Natural killer cell treated with Interleukin-12 subunit alpha and Interleukin-12 subunit beta and Interleukin-15 and Interleukin-18, amount 100 ng/mL, for 72 hours (primary cell): Measurements from ENCODE around the gene SH2B3. TPM values are rescaled to one million over a fixed set of nuclear protein-coding genes. Genes with fewer than 3 reads are reported as not detected.
A peak's percentile ranks its signal among the peaks of the same experiment; 100 is the strongest.

ENCODE experiments used
- ATAC-seq, 2 donors: fragments of 150-1000 bp; cut with Tn5 transposase in 1 of 2; sonication (Bioruptor Pico), chemical (Tn5 transposase) in 1 of 2; 2 replicates each; pipeline ENCODE4 v1.10.0; 2021
- DNase-seq: peaks from one replicate; pipeline ENCODE4 v3.0.0; 2022; ENCODE audit warnings: low spot score
- H3K27ac Mint-ChIP-seq, 2 donors: 1 replicate in 1 of 2; 2 replicates in 1 of 2; pipeline ENCODE4 v1.8.0; 2022; ENCODE audit warnings: mixed read lengths in 2 of 2, mild to moderate bottlenecking in 1 of 2, moderate library complexity in 1 of 2
- H3K27me3 Mint-ChIP-seq, 2 donors: 1 replicate in 1 of 2; 2 replicates in 1 of 2; pipeline ENCODE4 v1.8.0; 2022; ENCODE audit warnings: mixed read lengths in 2 of 2
- H3K36me3 Mint-ChIP-seq: one replicate; pipeline ENCODE4 v1.8.0; 2022; ENCODE audit warnings: mixed read lengths
- H3K4me1 Mint-ChIP-seq, 2 donors: 1 replicate in 1 of 2; 2 replicates in 1 of 2; pipeline ENCODE4 v1.8.0; 2022; ENCODE audit warnings: low read depth in 2 of 2, mixed read lengths in 2 of 2, mild to moderate bottlenecking in 1 of 2
- H3K4me3 Mint-ChIP-seq: one replicate; pipeline ENCODE4 v1.8.0; 2022; ENCODE audit warnings: mixed read lengths
- H3K9me3 Mint-ChIP-seq: 2 replicates; pipeline ENCODE4 v1.8.0; 2022; ENCODE audit warnings: mixed read lengths
- total RNA-seq, 2 donors: library from RNA; stranded (reverse); gene quantifications; one replicate each; pipeline ENCODE4 v1.2.3, GENCODE V29; 2022

The SH2B3 gene
- total RNA-seq, 2 donors from 2014 or later: 10.0 to 12.2 TPM

- Mint-ChIP-seq H3K4me1 (peaks cover 83 to 90% of the 10 kb centered on the region in 2 donors), H3K36me3 (no peaks in the 10 kb centered on the region), H3K27me3 (peaks cover 0 to 2% of the 10 kb centered on the region in 2 donors), H3K4me3 (peak overlapping the region; percentile 79), H3K9me3 (no peaks in the 10 kb centered on the region), H3K27ac (peak overlapping the region; percentile 57 to 80)
- DNase-seq (no peak), ATAC-seq (no peak)
Measured at GRCh38 chr12:111434049-111434448, 28.3 kb downstream of the SH2B3 start.

DNA sequence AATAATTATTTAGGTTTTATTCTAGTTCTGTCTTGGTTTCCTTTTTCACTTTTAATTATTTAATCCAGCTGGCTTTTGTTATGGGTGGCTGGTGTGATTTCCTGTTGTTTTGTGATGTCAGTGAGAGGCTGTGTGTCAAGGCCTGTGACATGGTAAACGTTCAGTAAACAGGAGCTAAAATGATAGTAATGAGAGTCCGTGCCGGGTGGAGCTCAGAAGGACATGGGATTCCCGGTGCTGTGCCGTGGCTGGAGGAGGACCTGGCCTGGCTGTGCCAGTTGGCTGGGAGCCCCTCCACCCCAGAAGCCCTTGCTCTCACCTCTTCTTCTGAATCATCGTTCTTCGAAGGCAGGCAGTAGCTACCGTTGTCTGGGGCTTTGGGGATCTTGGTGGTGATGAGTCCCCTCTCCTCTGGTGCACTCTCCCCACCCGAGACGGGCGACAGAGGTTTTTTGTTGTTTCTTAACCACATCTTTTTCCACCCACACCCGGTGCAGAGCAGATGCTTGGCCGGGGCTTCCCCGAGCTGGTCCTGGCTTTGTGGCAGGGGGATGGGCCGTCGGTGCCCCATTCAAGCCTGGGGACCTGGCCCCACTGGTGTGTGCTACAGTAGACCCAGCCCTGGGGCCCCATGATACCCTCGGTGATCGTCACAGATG lies 29.1 kb downstream of the SH2B3 start:
- Mint-ChIP-seq H3K36me3 (no peaks in the 10 kb centered on the region), H3K9me3 (no peaks in the 10 kb centered on the region), H3K27ac (peak overlapping the region; percentile 57 to 80), H3K27me3 (peaks cover 0 to 2% of the 10 kb centered on the region in 2 donors), H3K4me3 (peak overlapping the region; percentile 79), H3K4me1 (peaks cover 81 to 90% of the 10 kb centered on the region in 2 donors)
- ATAC-seq (peak; percentile 78), DNase-seq (peak; percentile 78)

DNA sequence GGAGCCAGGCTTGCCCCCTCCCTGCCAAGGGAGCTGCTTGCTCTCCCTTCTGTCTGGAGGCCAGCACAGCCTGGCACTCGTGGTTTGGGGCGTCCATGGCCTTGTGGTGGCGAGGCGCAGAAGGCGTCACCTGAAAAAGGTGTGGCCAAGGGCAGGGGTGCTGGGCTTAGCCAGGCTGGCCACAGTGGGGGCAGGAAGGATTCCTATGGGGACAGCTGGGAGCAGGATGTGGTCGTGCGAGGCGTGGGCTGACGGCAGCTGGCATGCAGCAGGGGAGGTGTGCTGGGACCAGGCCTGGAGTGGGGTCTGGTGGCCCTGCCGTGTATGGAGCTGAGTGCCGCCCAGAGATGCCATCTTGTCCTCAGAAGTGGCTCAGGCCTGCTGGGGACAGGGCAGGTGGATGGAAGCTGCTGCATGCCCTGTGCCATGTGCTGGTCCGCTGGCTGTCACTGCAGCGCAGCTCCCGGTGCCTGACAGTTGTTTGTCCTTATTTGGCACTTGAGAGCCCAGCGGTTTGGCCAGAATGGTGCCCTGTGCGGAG lies 30.0 kb downstream of the SH2B3 start:
- peaks cover 0 to 2% of the 10 kb centered on the region in 2 donors for H3K27me3 Mint-ChIP-seq
- DNase-seq (no peak), ATAC-seq (peak in 1 of 2 donors; percentile 13)
- peak overlapping the region; percentile 57 to 80 for H3K27ac Mint-ChIP-seq
- peak overlapping the region; percentile 79 for H3K4me3 Mint-ChIP-seq
- H3K36me3 Mint-ChIP-seq: no peaks in the 10 kb centered on the region
- no peaks in the 10 kb centered on the region for H3K9me3 Mint-ChIP-seq
- peaks cover 82 to 91% of the 10 kb centered on the region in 2 donors for H3K4me1 Mint-ChIP-seq

- peak overlapping the region; percentile 57 to 80 for H3K27ac Mint-ChIP-seq
- ATAC-seq (no peak), DNase-seq (no peak)
- H3K9me3 Mint-ChIP-seq: no peaks in the 10 kb centered on the region
- peaks cover 81 to 89% of the 10 kb centered on the region in 2 donors for H3K4me1 Mint-ChIP-seq
- H3K4me3 Mint-ChIP-seq: peak overlapping the region; percentile 79
- H3K27me3 Mint-ChIP-seq: peaks cover 0 to 2% of the 10 kb centered on the region in 2 donors
- H3K36me3 Mint-ChIP-seq: no peaks in the 10 kb centered on the region
Measured at GRCh38 chr12:111436266-111436665, 30.5 kb downstream of the SH2B3 start.

GRCh38 chr12:111436811-111437210 lies 31.1 kb downstream of the SH2B3 start:
- H3K36me3 Mint-ChIP-seq: no peaks in the 10 kb centered on the region

DNA sequence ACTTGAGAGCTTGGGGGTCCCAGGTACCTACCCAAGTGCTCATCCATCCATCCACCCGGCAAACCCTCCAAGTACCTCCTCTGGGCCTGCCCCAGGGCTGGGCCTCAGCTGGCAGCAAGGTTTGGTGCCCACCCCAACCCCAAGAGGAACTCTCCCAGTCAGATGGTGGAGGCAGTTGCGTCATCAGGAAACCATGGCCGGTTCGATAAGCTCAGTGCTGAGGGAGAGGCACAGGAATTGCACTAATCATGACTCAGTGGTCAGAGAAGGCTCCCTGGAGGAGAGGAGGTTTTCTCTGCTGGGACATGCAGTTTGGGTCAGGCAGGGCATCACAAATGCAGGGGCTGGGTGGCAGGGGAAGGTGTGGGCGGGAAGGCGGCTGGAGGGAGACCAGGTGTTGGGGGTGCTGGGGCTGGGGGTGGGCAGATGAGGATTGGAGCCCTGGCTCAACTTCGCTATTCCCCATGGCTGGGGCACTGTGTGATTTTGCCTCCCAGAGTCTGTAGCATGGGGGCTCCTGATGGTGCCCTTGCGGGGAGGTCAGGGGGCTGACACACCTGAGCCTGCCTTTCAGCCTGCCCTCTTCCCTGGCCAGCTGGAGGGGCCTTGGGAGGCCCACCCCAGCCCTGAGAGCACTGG lies 32.2 kb downstream of the SH2B3 start:
- Mint-ChIP-seq H3K4me3 (peak overlapping the region; percentile 55), H3K4me1 (peaks cover 73 to 79% of the 10 kb centered on the region in 2 donors), H3K9me3 (no peaks in the 10 kb centered on the region), H3K36me3 (no peaks in the 10 kb centered on the region), H3K27me3 (peaks cover 0 to 2% of the 10 kb centered on the region in 2 donors), H3K27ac (peak overlapping the region; percentile 10 to 54)
- DNase-seq: no peak
- no peak for ATAC-seq

More at GRCh38 chr12:111436811-111437210, 31.1 kb downstream of the SH2B3 start:
- Mint-ChIP-seq H3K4me3 (peak overlapping the region; percentile 50), H3K9me3 (no peaks in the 10 kb centered on the region), H3K27ac (peak overlapping the region; percentile 57 to 80), H3K4me1 (peaks cover 76 to 83% of the 10 kb centered on the region in 2 donors), H3K27me3 (peaks cover 0 to 2% of the 10 kb centered on the region in 2 donors)
- DNase-seq (no peak), ATAC-seq (no peak)

GRCh38 chr12:111438481-111438880 lies 32.8 kb downstream of the SH2B3 start:
- H3K27ac Mint-ChIP-seq: peak overlapping the region; percentile 10 to 54
- DNase-seq: no peak

GRCh38 chr12:111439657-111440151 lies 34.0 kb downstream of the SH2B3 start:
- DNase-seq (no peak), ATAC-seq (no peak)
- Mint-ChIP-seq H3K4me1 (peaks cover 74 to 79% of the 10 kb centered on the region in 2 donors), H3K27ac (no peak overlapping the region), H3K4me3 (no peak overlapping the region), H3K27me3 (no peaks in the 10 kb centered on the region), H3K9me3 (no peaks in the 10 kb centered on the region), H3K36me3 (no peaks in the 10 kb centered on the region)

More at GRCh38 chr12:111438481-111438880, 32.8 kb downstream of the SH2B3 start:
- Mint-ChIP-seq H3K9me3 (no peaks in the 10 kb centered on the region), H3K4me1 (peaks cover 74 to 79% of the 10 kb centered on the region in 2 donors), H3K27me3 (peaks cover 0 to 2% of the 10 kb centered on the region in 2 donors), H3K4me3 (peak overlapping the region; percentile 73), H3K36me3 (no peaks in the 10 kb centered on the region)
- ATAC-seq: no peak

- Mint-ChIP-seq H3K4me3 (no peak overlapping the region), H3K9me3 (no peaks in the 10 kb centered on the region), H3K4me1 (peaks cover 74 to 79% of the 10 kb centered on the region in 2 donors), H3K27ac (no peak overlapping the region), H3K27me3 (no peaks in the 10 kb centered on the region), H3K36me3 (no peaks in the 10 kb centered on the region)
- no peak for DNase-seq
- no peak for ATAC-seq
Measured at GRCh38 chr12:111440152-111440551, 34.4 kb downstream of the SH2B3 start.

DNA sequence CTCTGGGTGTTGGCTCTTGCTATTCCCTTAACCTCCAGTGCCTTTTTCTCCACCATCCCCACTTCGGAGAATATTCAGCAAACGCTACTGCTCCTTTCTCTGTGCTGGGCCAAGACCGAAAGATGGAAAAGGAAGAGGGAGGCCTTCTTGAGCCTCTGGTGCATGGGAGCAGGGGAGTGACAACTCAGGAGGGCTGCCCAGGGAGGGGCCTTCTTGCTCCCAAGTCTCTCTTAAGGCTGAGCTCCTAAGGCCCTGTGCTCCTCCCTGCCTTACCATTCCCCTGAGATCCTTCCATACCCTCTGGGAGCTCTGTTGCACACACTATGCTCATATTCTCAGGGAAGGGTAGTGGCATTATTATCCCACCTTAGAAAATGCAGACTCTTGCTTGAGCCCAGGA lies 34.9 kb downstream of the SH2B3 start:
- Mint-ChIP-seq H3K4me1 (peaks cover 74 to 78% of the 10 kb centered on the region in 2 donors), H3K9me3 (no peaks in the 10 kb centered on the region), H3K4me3 (no peak overlapping the region), H3K36me3 (no peaks in the 10 kb centered on the region), H3K27ac (no peak overlapping the region), H3K27me3 (no peaks in the 10 kb centered on the region)
- ATAC-seq (no peak), DNase-seq (no peak)

- H3K4me3 Mint-ChIP-seq: no peak overlapping the region
- no peaks in the 10 kb centered on the region for H3K36me3 Mint-ChIP-seq
- H3K4me1 Mint-ChIP-seq: peaks cover 74 to 78% of the 10 kb centered on the region in 2 donors
- no peak for ATAC-seq
- no peaks in the 10 kb centered on the region for H3K27me3 Mint-ChIP-seq
- no peak for DNase-seq
- no peaks in the 10 kb centered on the region for H3K9me3 Mint-ChIP-seq
- H3K27ac Mint-ChIP-seq: no peak overlapping the region
Measured at GRCh38 chr12:111441107-111441928, 35.6 kb downstream of the SH2B3 start.

- Mint-ChIP-seq H3K4me3 (peak overlapping the region; percentile 2), H3K4me1 (peaks cover 69 to 74% of the 10 kb centered on the region in 2 donors), H3K27me3 (no peaks in the 10 kb centered on the region), H3K9me3 (no peaks in the 10 kb centered on the region), H3K36me3 (no peaks in the 10 kb centered on the region), H3K27ac (peak overlapping the region in 1 of 2 donors; percentile 60)
- DNase-seq (no peak), ATAC-seq (no peak)
Measured at GRCh38 chr12:111442301-111443045, 36.8 kb downstream of the SH2B3 start.

- ATAC-seq: no peak
- H3K9me3 Mint-ChIP-seq: no peaks in the 10 kb centered on the region
- DNase-seq: no peak
- peaks cover 3% of the 10 kb centered on the region for H3K36me3 Mint-ChIP-seq
- H3K27ac Mint-ChIP-seq: peak overlapping the region in 1 of 2 donors; percentile 60
- H3K4me1 Mint-ChIP-seq: peaks cover 68 to 71% of the 10 kb centered on the region in 2 donors
- peak overlapping the region; percentile 55 for H3K4me3 Mint-ChIP-seq
- H3K27me3 Mint-ChIP-seq: no peaks in the 10 kb centered on the region
Measured at GRCh38 chr12:111443086-111443485, 37.4 kb downstream of the SH2B3 start.
